Muscle of leg (tissue), 11 donors: ENCODE results near the gene ANKRD44. TPM values are rescaled to one million over a fixed set of nuclear protein-coding genes. Genes with fewer than 3 reads are reported as not detected.
"Not testable (repeated sequence)": the region's sequence is repeated elsewhere in the genome, so short reads cannot be mapped to it uniquely, and the experiment has no call there.

Source experiments
- DNase-seq: peaks from one replicate; pipeline ENCODE4 v3.0.0; 2013
- H3K27ac ChIP-seq: one replicate; pipeline ENCODE4 v1.5.1; 2013; ENCODE audit warnings: mild to moderate bottlenecking, low read length, control low read depth
- H3K27me3 ChIP-seq: one replicate; pipeline ENCODE4 v1.6.1; 2013; ENCODE audit warnings: low read length; ENCODE audit not compliant: control insufficient read depth, insufficient read depth
- H3K36me3 ChIP-seq: one replicate; pipeline ENCODE4 v1.6.1; 2013; ENCODE audit warnings: low read length; ENCODE audit not compliant: control insufficient read depth, insufficient read depth
- H3K4me1 ChIP-seq: one replicate; pipeline ENCODE4 v1.6.1; 2013; ENCODE audit warnings: low read length; ENCODE audit not compliant: control insufficient read depth, insufficient read depth
- H3K4me3 ChIP-seq: one replicate; pipeline ENCODE4 v1.5.1; 2013; ENCODE audit warnings: low read length, control low read depth
- H3K9me3 ChIP-seq: replicated peaks from 2 replicates; pipeline ENCODE4 v1.6.1; 2013; ENCODE audit warnings: low read depth, low read length; ENCODE audit not compliant: control insufficient read depth
- WGBS: methylation state at CpG from one replicate; pipeline ENCODE4 v1.1.5; 2013; ENCODE audit warnings: missing lambda C conversion rate; ENCODE audit not compliant: insufficient coverage; 5-methylcytosine and 5-hydroxymethylcytosine counted together
- polyA plus RNA-seq, 8 donors: library from polyadenylated mRNA; unstranded; fragments of 120-200 nt; gene quantifications; one replicate each; pipeline versions ENCODE4 v1.2.1 to v1.2.3, GENCODE V29; 2013; ENCODE audit warnings: inconsistent platforms in 1 of 8, low replicate concordance in 1 of 8; ENCODE audit not compliant: insufficient read length in 8 of 8, insufficient read depth in 1 of 8
- total RNA-seq: library from RNA; stranded (reverse); fragments of 120-200 nt; gene quantifications from one replicate; pipeline ENCODE4 v1.2.4, GENCODE V29; 2013

Gene ANKRD44
- total and polyA plus RNA-seq, 9 donors, result 10.6 to 26.3 (median 15.6) TPM

GRCh38 chr2:197010200-197011020 is 300.2 kb downstream of the ANKRD44 start:
- H3K36me3 ChIP-seq, result peaks cover 9% of the 10 kb centered on the region
- no peak overlapping the region for H3K4me3 ChIP-seq
- H3K4me1 ChIP-seq, result no peaks in the 10 kb centered on the region
- H3K27ac ChIP-seq, result no peak overlapping the region
- H3K9me3 ChIP-seq, result no peaks in the 10 kb centered on the region
- no peak for DNase-seq
- WGBS, result 79% methylated on average over 18 of the region's 23 CpGs
- no peaks in the 10 kb centered on the region for H3K27me3 ChIP-seq

DNA sequence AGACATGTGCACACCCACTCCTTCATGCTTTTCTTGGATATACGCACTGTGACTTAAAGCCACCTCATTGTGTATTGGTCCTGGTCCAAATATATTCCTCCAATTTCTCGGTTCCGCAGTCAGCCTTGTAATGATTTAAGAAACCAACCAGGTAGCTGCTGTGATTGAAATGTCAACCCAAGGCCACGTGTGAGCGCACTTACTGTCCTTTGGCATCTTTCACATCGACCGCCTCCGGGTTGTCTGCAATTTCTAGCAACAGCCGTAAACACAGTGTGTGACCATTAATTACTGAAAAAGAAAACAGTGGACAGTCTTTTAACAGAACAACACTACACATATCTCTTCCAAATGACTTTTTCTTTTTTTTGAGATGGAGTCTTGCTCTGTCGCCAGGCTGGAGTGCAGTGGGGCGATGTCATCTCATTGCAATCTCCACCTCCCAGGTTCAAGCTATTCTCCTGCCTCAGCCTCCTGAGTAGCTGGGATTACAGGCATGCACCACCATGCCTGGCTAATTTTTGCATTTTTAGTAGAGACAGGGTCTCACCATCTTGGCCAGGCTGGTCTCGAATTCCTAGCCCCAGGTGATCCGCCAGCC is 301.7 kb downstream of the ANKRD44 start:
- 86% methylated on average over 13 of the region's 13 CpGs for WGBS
- not testable (repeated sequence) for H3K9me3 ChIP-seq, DNase-seq, H3K27me3 ChIP-seq, H3K4me1 ChIP-seq, H3K4me3 ChIP-seq, H3K27ac ChIP-seq, H3K36me3 ChIP-seq

DNA sequence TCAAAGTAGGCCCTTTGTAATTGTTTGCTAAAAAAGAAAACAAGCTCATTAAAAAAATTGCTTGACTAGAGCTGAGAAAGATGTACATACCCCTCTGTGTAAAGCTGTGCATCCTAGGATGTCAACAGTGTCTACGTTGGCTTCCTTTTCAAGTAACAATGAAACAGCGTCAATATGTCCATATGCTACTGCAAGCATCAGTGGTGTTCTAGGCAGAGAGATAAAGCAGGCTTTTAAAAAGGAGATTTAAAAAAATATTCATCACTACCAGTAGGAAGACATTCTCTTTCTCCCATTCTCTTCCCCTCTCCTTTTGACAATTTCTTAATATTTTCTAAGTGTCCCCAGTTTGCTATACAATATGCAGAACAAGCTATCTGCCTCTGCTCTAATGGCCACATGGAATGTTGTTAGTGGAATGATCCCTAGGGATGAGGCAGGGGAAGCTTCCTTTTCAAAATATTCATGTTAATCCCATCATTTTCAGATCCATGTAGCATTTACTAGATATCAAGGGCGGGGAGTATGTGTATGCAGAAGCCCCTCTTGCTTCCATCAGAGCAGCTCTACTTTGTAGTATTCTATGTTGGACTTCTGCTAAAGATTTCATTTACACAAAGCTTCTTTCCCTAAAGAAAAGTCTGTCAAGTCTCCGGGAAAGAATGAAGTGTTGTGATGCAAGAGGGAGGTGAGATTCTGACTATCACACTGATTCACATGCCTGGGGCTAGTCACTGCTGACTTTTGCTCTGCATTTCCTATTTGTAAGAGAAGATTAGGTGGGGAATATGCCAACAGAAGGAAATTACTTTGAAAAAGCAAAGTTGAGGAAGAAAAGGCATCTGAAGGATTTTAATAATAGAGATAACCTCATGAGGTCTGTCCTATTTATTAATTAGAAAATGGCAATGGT is 302.6 kb downstream of the ANKRD44 start:
- Histone ChIP-seq H3K36me3 (peaks cover 9% of the 10 kb centered on the region), H3K9me3 (no peaks in the 10 kb centered on the region), H3K4me1 (no peaks in the 10 kb centered on the region), H3K4me3 (no peak overlapping the region), H3K27ac (no peak overlapping the region), H3K27me3 (no peaks in the 10 kb centered on the region)
- no CpG with 5 or more reads among the region's 4 CpGs for WGBS
- DNase-seq, result no peak

GRCh38 chr2:197001921-197002320 is 308.7 kb downstream of the ANKRD44 start:
- H3K36me3 ChIP-seq, result peaks cover 10% of the 10 kb centered on the region
- WGBS, result no CpG with 5 or more reads among the region's 1 CpG
- DNase-seq, result no peak

DNA sequence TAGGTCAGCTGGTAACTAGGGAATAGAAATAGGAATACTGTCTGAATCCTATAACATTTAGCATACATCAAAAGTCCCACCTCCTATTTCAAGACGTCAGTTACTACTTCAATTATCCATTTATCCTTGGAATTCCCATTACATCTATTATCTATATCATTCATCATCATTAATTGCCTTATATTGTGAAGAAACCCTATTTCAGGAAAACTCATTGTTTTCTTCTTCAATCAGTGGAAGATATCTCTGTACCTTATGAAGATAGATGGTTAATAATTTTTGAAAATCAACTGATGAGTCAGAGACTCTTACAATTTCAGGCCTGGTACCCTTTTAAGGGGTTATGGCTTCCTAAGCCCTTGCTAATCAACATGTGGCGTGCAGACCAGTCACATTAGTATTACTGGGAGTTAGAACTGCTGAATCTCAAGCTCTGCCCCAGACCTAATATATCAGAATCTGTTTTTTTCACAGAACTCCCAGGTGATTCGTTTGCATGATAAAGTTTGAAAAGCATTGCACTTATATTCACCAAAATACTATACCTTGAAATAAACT is 314.7 kb downstream of the ANKRD44 start:
- no peak overlapping the region for H3K4me3 ChIP-seq
- no peak overlapping the region for H3K27ac ChIP-seq
- no peaks in the 10 kb centered on the region for H3K9me3 ChIP-seq
- no CpG with 5 or more reads among the region's 3 CpGs for WGBS
- H3K36me3 ChIP-seq, result peaks cover 7% of the 10 kb centered on the region
- no peak for DNase-seq
- no peaks in the 10 kb centered on the region for H3K27me3 ChIP-seq
- H3K4me1 ChIP-seq, result no peaks in the 10 kb centered on the region

More at GRCh38 chr2:197001921-197002320, 308.7 kb downstream of the ANKRD44 start:
- Histone ChIP-seq H3K9me3 (no peaks in the 10 kb centered on the region), H3K27ac (no peak overlapping the region), H3K4me1 (no peaks in the 10 kb centered on the region), H3K4me3 (no peak overlapping the region), H3K27me3 (no peaks in the 10 kb centered on the region)

DNA sequence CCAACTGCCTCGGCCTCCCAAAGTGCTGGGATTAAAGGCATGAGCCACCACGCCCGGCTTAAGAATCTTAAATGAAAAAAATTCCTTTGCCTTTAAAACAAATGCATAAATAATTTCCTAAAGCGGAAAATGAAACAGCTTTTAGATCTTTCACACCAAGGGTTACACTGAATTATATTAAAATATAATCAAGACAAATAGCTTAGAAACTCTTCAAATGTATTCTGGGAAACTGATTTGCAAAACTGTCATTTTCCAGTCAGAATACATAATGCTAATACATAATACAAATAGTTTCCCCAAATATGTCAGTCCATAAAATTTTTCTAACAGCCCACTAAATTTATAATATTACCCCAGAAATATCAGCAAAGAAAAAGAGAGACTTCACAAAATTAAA is 315.8 kb downstream of the ANKRD44 start:
- Histone ChIP-seq H3K4me3 (no peak overlapping the region), H3K27me3 (no peaks in the 10 kb centered on the region), H3K9me3 (no peaks in the 10 kb centered on the region), H3K27ac (no peak overlapping the region), H3K4me1 (no peaks in the 10 kb centered on the region), H3K36me3 (peaks cover 7% of the 10 kb centered on the region)
- no peak for DNase-seq
- 43% methylated on average over 1 of the region's 4 CpGs for WGBS

- Histone ChIP-seq H3K36me3 (peaks cover 7% of the 10 kb centered on the region), H3K4me3 (no peak overlapping the region), H3K4me1 (no peaks in the 10 kb centered on the region), H3K27ac (no peak overlapping the region), H3K9me3 (no peaks in the 10 kb centered on the region), H3K27me3 (no peaks in the 10 kb centered on the region)
- no CpG with 5 or more reads among the region's 6 CpGs for WGBS
- DNase-seq, result no peak
Measured at GRCh38 chr2:196993617-196994016, 317.0 kb downstream of the ANKRD44 start.

- H3K36me3 ChIP-seq, result peaks cover 5% of the 10 kb centered on the region
Measured at GRCh38 chr2:196992466-196992865, 318.1 kb downstream of the ANKRD44 start.

DNA sequence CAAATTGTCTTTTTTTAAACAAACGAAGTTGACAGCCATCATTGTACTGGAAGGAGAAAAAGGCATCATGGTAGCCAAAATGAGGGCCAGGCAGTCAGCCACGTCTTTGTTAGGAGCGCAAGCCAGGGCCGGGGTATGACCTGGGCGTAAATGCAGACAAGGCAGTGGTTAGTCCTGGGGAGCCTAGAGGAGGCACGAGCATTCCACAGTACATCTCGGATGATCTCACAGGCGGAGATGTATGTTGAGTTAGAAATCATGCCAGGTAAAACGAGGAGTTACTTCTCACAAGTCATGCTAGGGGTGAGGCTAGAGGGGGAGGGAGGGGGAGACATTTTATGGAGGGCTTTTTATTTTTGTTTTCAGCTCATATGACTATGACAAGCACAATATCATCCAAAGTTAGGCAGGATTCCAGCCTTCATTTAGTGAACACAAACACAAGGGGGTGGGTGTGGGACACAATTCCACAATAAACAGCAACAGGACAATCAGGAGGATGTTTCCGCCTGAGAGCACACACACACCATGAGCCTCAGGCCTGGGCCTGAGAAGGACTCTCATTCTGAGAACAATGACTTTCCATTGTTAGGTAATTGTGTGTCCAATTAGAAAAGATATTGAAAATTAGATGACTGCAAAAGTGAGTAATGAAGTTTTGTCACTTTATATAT is 319.7 kb downstream of the ANKRD44 start:
- 86% methylated on average over 8 of the region's 10 CpGs for WGBS
- Histone ChIP-seq H3K9me3 (no peaks in the 10 kb centered on the region), H3K27me3 (no peaks in the 10 kb centered on the region), H3K27ac (no peak overlapping the region), H3K4me3 (no peak overlapping the region), H3K36me3 (peaks cover 3% of the 10 kb centered on the region), H3K4me1 (no peaks in the 10 kb centered on the region)
- DNase-seq, result no peak

More at GRCh38 chr2:196992466-196992865, 318.1 kb downstream of the ANKRD44 start:
- Histone ChIP-seq H3K4me3 (no peak overlapping the region), H3K9me3 (no peaks in the 10 kb centered on the region), H3K27me3 (no peaks in the 10 kb centered on the region), H3K27ac (no peak overlapping the region), H3K4me1 (no peaks in the 10 kb centered on the region)
- DNase-seq, result no peak
- 100% methylated on average over 1 of the region's 1 CpG for WGBS
